Ectodermal cell (in vitro differentiated cells): Measurements from ENCODE around the gene FAM47E.

Experiments used
- H3K27ac ChIP-seq: 2 replicates; pipeline ENCODE4 v1.7.0; 2013; ENCODE audit warnings: mild to moderate bottlenecking, low read depth, low read length; ENCODE audit not compliant: insufficient read depth, poor library complexity, severe bottlenecking
- H3K27me3 ChIP-seq: 2 replicates; pipeline ENCODE4 v1.7.0; 2013; ENCODE audit warnings: mild to moderate bottlenecking, low read length; ENCODE audit not compliant: insufficient read depth, control insufficient read depth, poor library complexity, severe bottlenecking
- H3K36me3 ChIP-seq: one replicate; pipeline ENCODE4 v1.7.0; 2013; ENCODE audit warnings: low read length; ENCODE audit not compliant: control insufficient read depth, insufficient read depth
- H3K4me1 ChIP-seq: one replicate; pipeline ENCODE4 v1.7.0; 2013; ENCODE audit warnings: low read length; ENCODE audit not compliant: control insufficient read depth, insufficient read depth
- H3K4me3 ChIP-seq: 2 replicates; pipeline ENCODE4 v1.7.0; 2013; ENCODE audit warnings: low read depth, low read length, control low read depth; ENCODE audit not compliant: insufficient read depth
- H3K9me3 ChIP-seq: 2 replicates; pipeline ENCODE4 v1.7.0; 2013; ENCODE audit warnings: mild to moderate bottlenecking, low read length, moderate library complexity; ENCODE audit not compliant: control insufficient read depth
- WGBS, 2 experiments: methylation state at CpG; one replicate each; pipeline ENCODE4 v1.1.7; 2013; ENCODE audit warnings: missing lambda C conversion rate in 2 of 2; 5-methylcytosine and 5-hydroxymethylcytosine counted together

Gene FAM47E

GRCh38 chr4:76266627-76267026, 15.1 kb downstream of the FAM47E start:
- Histone ChIP-seq H3K36me3 (no peaks in the 10 kb centered on the region), H3K4me1 (no peaks in the 10 kb centered on the region), H3K27ac (no peak overlapping the region), H3K9me3 (no peaks in the 10 kb centered on the region), H3K4me3 (no peak overlapping the region), H3K27me3 (no peaks in the 10 kb centered on the region)
- 92 to 95% methylated on average over 3 of the region's 3 CpGs for WGBS, 2 experiments

GRCh38 chr4:76267811-76268210, 16.3 kb downstream of the FAM47E start:
- Histone ChIP-seq H3K4me1 (no peaks in the 10 kb centered on the region), H3K4me3 (no peak overlapping the region), H3K27me3 (no peaks in the 10 kb centered on the region), H3K27ac (no peak overlapping the region), H3K9me3 (no peaks in the 10 kb centered on the region), H3K36me3 (no peaks in the 10 kb centered on the region)
- 95 to 97% methylated on average over 6 of the region's 6 CpGs for WGBS, 2 experiments

DNA sequence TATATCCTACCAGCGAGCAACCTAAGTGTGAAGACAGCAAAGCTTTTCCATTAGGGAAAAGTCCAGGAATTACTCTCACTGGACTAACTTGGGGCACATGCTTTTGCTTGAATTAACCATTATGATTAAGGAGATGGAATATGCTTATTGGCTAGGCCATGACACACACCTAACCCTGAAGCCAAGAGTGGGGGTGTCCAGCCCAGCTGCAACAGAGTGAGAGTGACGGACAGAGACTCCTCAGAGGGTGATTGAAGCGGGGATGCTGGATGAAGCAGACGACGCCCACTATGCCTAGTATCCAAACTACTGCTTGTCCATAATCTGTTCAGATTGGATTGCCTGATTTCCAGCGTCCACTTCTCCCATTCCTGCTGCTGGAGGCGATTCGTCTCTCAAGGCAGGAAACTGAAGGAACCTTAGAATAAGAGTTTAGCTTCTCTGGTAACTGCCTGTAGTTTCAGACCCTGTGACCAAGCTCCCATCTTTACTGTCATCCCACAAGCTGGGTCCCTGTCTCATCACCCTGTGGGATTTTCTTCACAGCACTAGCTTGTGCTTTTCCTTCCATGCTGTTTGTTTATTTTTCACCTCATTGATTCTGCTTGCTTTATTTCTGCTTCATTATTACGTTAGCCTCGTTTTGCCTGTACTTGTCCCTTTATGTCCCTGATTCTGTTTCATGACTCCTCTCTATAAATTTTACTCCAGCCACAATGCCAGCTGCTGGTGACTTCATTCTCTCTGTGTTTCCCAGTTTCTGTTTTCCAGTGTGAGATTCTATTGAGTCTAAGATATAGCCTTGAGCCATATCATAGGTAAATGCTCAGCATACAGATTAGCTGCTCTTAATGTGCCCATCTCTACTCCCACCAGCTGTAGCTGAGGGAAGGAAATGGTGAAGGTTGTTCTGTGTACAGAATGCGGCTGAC, 19.0 kb downstream of the FAM47E start:
- H3K27ac ChIP-seq: no peak overlapping the region
- H3K27me3 ChIP-seq: no peaks in the 10 kb centered on the region
- H3K4me3 ChIP-seq: no peak overlapping the region
- H3K4me1 ChIP-seq: no peaks in the 10 kb centered on the region
- 91 to 95% methylated on average over 11 of the region's 11 CpGs for WGBS, 2 experiments
- H3K36me3 ChIP-seq: no peaks in the 10 kb centered on the region
- H3K9me3 ChIP-seq: no peaks in the 10 kb centered on the region

DNA sequence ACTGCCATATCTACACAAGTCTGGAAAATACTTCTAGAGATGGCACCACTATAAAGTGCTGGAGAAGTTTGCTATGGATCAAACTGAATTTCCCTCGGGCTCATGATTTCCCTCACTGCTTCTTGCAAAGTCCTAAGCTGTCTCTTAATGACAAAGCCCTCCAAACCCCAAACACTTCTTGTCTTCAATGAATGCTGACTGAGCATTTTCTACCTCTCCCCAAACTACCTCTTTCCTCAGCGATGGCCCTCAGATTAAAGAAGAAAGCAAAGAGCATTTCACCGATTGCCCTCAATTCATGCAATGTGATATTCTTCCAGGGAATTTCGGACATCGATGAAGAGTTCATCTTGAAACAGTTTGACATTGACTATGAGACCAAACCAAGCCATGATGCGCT, 19.7 kb downstream of the FAM47E start:
- Histone ChIP-seq H3K4me3 (no peak overlapping the region), H3K27me3 (no peaks in the 10 kb centered on the region), H3K9me3 (no peaks in the 10 kb centered on the region), H3K27ac (no peak overlapping the region), H3K4me1 (no peaks in the 10 kb centered on the region), H3K36me3 (no peaks in the 10 kb centered on the region)
- 94 to 95% methylated on average over 6 of the region's 6 CpGs for WGBS, 2 experiments

DNA sequence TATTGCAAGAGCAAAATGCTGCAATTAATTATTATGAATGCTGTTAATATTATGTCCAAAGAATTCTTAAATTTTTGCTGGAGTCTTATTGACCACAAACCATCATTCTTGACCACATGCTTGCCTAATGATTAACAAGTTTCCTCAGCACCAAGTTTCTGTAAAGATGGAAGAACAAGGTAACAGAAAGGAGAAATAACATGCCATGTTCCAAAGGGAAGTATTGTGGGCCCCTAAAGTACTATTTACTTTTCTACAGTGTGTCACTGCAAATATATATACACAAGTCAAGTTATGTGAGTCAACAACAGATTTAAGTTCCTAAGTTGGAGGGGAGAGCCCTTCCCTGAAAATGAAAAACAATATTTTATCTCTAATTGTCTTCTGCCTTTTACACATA, 20.6 kb downstream of the FAM47E start:
- Histone ChIP-seq H3K4me1 (no peaks in the 10 kb centered on the region), H3K27ac (no peak overlapping the region), H3K36me3 (no peaks in the 10 kb centered on the region)

DNA sequence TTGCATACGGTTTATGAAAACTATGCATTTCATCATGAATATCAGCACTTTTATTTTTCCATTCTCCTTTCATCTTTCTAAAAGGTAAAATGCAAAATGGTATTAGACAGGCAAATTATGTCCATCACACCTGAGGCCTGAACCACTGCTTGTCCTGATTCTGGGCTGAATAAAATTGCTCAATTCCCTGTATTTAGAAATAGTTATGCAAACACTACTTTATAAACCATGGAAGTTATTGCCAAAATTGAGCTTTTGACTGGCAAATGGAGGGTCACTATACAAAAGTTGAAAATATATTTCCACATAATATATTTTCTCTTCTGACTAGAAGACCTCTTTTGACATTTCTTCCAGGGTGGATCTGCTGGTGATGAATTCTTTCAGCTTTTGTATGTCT, 21.1 kb downstream of the FAM47E start:
- 59 to 64% methylated on average over 1 of the region's 1 CpG for WGBS, 2 experiments

More for the DNA sequence above, 20.6 kb downstream of the FAM47E start:
- no peaks in the 10 kb centered on the region for H3K9me3 ChIP-seq
- H3K4me3 ChIP-seq: no peak overlapping the region
- no peaks in the 10 kb centered on the region for H3K27me3 ChIP-seq

GRCh38 chr4:76272999-76273398, 21.5 kb downstream of the FAM47E start:
- Histone ChIP-seq H3K27ac (no peak overlapping the region), H3K36me3 (no peaks in the 10 kb centered on the region), H3K9me3 (no peaks in the 10 kb centered on the region), H3K27me3 (no peaks in the 10 kb centered on the region), H3K4me1 (no peaks in the 10 kb centered on the region), H3K4me3 (no peak overlapping the region)
- 84 to 93% methylated on average over 3 to 5 of the region's 5 CpGs for WGBS, 2 experiments

More for the DNA sequence above, 21.1 kb downstream of the FAM47E start:
- Histone ChIP-seq H3K4me3 (no peak overlapping the region), H3K4me1 (no peaks in the 10 kb centered on the region), H3K27ac (no peak overlapping the region), H3K27me3 (no peaks in the 10 kb centered on the region), H3K36me3 (no peaks in the 10 kb centered on the region), H3K9me3 (no peaks in the 10 kb centered on the region)

DNA sequence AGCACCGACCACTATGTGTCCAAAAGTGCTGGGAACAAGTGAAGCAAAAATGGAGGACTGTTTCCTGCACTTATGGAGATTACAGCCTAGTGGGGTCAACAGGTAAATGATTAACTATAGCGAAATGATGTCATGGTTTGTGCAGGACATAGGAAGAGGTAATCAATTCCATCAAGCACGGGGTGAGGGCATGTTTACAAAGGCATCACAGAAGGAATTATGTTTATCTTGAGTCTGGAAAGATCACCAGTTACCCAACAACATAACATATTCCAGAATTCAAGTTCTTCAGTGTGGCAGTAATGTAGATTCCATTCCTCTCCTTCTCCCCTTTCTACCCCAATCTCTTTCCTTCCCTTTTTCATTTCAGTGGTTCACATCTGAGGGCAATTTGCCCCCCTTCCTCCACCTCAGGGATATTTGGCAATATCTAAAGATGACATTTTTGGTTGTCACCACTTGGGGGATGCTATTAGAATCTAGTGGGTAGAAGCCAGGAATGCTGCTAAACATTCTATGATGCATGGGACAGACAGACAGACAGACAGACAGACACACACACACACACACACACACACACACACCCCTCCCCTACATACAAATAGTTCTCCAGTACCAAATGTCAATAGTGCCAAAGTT, 24.1 kb downstream of the FAM47E start:
- Histone ChIP-seq H3K36me3 (no peaks in the 10 kb centered on the region), H3K4me3 (no peak overlapping the region), H3K27ac (no peak overlapping the region), H3K27me3 (no peaks in the 10 kb centered on the region), H3K9me3 (no peaks in the 10 kb centered on the region), H3K4me1 (no peaks in the 10 kb centered on the region)
- 88 to 96% methylated on average over 3 of the region's 3 CpGs for WGBS, 2 experiments

DNA sequence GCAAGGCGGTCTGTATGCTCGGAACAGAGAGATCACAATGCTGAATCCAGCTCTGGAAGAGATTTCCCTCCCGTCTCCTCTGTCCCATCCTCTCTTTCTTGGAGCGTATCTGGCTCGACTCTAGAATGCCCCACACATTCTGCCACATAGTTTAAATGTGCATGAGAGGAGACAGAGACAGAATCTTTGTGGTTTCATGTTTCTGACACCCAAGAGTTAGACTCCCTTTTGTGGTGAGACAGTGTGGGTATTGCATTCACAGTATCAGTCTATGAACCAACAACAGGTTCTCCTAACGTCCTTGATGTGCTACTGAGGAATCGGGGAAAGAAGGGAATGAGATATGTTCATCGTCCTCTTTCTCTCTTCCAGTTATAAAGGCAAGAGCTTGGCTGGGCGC, 25.3 kb downstream of the FAM47E start:
- Histone ChIP-seq H3K36me3 (no peaks in the 10 kb centered on the region), H3K27me3 (no peaks in the 10 kb centered on the region), H3K27ac (no peak overlapping the region), H3K9me3 (no peaks in the 10 kb centered on the region), H3K4me3 (no peak overlapping the region), H3K4me1 (peaks cover 3% of the 10 kb centered on the region)
- WGBS, 2 experiments: 90 to 94% methylated on average over 9 of the region's 9 CpGs

GRCh38 chr4:76277667-76278066, 26.1 kb downstream of the FAM47E start:
- no peaks in the 10 kb centered on the region for H3K27me3 ChIP-seq
- H3K27ac ChIP-seq: no peak overlapping the region
- H3K4me3 ChIP-seq: no peak overlapping the region
- no peaks in the 10 kb centered on the region for H3K9me3 ChIP-seq
- no peaks in the 10 kb centered on the region for H3K36me3 ChIP-seq
- H3K4me1 ChIP-seq: peaks cover 3% of the 10 kb centered on the region
- no CpG with 5 or more reads among the region's 1 CpG for WGBS, 2 experiments
